Activated gamma-delta T cell (primary cell): ENCODE measurements around the gene TTC28.
"Not testable (repeated sequence)": the region's sequence is repeated elsewhere in the genome, so short reads cannot be mapped to it uniquely, and the experiment has no call there.

Source experiments
- DNase-seq: peaks from one replicate; lab custom pipeline; 2025; lab: John Stamatoyannopoulos, UW

TTC28 gene

DNA sequence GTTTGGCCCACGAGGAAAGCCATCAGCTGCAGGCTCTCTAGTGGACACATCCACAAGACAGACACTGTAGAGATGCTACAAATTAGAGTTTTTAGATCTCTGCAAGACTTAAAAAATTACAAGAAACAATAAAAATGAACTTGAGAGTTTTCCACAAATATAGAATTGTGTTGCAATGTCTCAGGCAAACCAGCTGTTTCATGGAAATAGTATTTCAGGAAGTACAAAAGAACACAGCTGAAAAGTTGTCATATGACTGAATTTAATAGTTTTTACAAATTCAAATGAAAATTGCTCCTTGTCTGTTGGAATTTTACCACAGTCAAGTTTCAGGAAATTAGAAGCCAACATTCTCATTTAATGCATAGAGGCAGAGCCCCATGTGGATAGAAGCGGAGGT lies 576.0 kb downstream of the TTC28 start:
- DNase-seq: no peak

DNA sequence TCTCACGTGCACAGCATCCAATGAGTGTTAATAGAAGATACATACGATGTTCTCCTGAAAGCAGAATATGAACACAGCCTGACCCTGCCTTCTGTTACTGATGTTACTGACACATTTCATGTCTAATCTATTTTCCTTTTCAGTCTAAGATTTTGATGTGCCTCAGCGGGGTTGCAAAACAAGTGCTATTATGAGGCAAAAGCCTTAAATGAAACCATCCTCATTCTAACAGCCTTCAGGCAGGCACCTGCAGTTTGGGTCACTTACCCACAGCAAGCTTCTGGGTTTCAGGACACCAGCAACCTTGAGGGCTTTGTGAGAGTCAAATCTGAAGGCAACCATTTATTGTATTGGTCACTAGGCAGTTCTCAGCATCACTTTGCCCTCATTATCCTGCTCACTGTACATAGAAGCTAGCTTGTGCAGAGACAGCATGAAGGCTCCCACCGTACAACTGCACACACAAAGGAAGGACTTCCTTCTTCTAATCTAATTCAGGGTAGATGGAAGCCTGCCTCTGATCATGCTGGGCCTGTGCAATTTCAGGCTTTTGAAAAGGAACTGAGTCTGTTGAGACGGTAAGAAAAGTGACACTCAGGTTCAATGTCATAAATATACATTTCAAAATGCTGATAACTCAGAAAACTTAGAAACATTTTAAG lies 577.4 kb downstream of the TTC28 start:
- no peak for DNase-seq

DNA sequence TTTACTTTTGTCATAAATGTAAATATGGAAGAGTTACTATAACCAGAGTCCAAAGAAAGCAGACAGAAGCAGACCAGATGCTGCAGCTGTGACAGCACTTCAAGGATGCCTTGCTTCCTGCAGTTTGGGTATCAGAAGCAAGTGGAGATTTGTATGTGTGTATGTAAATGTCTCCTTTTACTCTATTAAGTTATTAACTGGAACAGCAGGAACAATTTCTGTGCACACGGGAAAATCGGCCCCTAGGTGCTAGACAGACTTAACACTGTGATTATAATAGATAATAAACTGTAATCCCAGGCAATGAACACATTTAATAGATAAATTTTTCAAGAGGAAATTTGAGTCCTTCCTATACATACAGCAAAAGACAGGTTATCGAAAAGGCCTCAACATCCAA lies 582.0 kb downstream of the TTC28 start:
- no peak for DNase-seq

DNA sequence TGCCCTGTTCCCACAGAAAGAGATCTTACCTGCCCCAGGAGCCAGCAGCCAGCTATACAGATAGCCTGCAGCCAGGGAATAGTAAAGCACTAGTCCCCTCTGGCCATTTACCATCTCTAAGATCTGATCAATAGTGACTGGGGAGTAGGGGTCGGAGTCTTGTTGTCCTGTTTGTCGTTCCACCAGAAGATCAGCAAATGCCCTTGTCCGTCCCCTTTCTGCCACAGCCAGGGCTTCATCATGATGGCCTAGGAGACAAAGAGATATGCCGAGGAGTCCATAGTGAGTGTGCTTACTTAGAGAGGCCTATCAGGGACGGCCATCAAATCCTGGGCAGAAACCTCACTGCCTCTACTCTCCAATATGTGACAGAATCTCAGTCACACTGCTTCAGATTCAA lies 583.5 kb downstream of the TTC28 start:
- DNase-seq: no peak

DNA sequence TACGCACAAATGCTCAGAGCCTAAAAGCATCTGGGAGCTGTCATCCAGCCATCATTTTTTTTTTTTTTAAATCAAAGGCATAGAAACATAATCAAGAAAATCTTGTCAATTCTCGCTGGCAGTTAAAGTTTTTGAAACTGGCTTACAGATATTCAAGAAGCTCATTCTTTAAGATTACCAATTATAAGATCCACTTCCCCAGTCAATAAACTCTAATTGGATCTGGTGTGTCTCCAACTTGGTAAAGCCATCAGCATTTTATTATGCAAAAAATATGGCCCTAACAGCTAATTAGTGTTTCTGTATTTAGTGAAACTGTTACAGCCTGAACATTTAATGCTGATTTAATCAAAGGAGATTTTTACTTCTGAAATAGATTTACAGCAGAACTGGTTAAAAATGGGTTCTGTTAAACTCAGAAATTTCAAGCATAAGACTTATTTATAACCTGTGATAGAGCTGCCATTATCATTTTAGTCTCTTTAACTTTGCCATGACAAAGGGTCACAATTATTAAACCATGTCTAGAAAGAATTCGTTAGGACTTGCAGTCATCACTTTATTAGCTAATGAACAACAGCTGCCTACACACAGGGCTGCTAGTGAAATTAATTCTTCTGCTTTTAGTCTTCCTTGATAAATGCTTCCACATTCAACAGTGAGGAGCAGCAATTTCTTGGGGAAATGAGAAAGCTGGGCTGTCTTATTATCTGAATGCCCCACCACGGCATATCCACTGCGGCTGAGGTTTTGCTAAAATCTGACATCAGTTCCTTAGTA lies 584.1 kb downstream of the TTC28 start:
- no peak for DNase-seq

DNA sequence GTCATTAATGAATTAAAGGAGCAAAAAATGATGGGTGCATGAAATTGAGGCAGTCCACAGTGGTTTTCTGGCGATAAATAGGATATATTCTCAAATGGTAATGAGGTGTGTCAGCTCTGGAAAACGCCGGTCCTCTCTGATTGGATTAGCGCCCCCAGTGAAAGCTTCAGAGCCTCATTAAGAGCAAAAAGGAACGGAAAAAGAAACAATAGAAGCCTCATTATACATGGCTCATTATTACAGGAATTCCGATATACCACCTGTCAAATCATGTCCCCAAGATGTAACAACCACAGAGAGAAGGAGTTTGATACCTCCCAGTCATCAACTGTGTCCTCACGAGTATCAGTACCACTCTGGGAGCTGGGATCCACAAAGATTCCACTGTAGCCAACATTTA lies 584.9 kb downstream of the TTC28 start:
- no peak for DNase-seq

DNA sequence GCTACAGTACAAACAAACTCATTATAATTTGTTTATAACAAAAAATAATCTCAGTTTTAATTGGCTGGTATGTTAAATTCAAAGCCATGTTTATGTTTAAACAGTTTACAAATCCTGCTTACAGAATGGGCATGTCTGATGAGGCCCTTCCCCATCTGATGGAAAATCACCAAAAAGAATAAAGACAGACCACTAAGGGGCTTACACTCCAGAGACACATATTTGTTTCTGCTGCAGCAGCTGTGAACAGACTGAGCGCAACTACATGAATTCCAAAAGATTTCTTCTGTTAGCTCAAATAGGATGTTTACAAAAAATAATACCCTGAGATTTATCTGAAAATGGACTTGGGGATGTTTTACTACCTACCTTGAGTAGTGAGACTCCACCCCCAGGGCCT lies 585.9 kb downstream of the TTC28 start:
- no peak for DNase-seq

DNA sequence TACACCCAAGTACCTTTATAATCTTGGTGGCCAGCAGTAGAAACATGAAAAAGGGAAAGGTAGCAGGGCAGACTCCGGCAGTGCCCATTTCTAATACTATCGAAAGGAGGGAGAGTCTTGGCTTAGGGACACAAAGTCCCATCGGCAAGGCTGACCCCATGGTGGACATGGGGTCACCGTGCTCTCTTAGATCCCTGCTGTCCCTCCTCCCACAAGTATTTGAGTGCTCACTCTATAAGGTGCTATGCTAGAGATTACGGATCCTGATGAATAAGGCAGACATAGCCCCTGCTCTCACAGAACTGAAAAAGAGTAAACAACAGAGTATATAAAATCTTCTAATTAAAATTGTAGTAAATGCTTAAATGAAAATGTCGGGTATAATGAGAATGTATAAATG lies 588.2 kb downstream of the TTC28 start:
- DNase-seq: no peak

DNA sequence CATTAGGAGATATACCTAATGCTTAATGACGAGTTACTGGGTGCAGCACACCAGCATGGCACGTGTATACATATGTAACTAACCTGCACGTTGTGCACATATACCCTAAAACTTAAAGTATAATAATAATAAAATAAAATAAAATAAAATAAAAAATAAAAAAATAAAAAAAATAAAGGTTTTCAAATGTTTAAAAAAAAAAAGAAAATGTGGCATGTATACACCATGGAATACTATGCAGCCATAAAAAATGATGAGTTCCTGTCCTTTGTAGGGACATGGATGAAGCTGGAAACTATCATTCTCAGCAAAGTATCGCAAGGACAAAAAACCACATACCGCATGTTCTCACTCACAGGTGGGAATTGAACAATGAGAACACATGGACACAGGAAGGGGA lies 590.1 kb downstream of the TTC28 start:
- not testable (repeated sequence) for DNase-seq

DNA sequence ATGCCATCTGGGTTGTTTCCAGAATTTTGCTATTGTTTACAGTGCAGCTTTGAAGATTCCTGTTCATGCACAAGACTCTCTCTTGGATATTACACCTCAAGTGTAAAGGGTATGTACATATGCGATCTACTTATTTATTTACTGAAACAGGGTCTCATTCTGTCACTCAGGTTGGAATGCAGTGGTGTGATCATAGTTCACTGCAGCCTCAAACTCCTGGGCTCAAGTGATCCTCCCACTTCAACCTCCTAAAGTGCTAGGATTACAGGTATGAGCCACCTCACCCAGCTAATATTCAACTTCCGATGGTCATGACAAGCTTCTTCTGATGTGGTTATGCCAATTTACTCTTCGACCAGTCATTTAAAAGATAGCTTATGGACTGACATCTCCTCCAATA lies 602.5 kb downstream of the TTC28 start:
- no peak for DNase-seq

DNA sequence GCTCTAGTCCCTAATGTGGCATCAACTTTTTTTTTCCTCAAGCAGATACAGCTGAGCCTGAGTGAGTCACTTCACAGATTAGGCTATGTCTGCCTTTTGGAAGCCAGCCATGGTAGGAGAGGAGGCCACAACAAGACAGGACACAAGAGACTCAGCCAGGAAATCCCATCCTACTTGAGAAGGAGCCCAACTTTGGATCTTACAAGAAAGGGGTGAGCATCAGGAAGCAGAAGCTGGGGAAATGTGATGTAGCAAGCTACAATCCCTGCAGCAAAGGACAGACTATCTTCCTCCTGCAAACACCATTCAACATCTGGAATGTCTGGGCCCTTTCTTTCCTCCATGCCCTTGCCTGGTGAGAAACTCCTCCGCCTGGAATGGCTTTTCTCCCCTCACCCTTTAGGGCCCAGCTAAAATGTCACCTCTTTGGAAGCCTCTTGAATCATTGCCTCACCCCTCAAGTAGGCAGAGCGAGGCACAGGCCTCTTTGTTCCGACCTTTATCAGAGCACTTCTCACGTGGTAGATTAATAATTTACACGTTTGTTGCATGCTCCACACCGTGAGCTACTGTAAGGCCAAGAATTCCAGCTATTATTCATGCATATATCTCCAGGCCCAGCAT lies 604.2 kb downstream of the TTC28 start:
- DNase-seq: no peak

DNA sequence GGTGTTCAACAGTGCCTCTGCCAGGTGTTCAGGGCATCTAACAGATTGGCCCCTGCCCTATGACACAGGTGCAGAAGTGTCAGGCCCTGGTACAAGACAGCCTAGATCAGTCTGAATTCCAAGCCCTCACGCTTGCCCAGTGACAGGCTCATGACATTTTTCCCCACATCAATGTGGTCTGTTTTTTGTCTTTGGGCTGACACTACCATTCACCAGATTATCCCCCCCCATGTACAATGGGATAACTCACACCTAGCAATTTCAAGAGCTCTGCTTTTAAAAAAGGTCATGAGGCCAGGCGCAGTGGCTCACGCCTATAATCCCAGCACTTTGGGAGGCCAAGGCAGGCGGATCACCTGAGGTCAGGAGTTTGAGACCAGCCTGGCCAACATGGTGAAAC lies 605.1 kb downstream of the TTC28 start:
- no peak for DNase-seq

DNA sequence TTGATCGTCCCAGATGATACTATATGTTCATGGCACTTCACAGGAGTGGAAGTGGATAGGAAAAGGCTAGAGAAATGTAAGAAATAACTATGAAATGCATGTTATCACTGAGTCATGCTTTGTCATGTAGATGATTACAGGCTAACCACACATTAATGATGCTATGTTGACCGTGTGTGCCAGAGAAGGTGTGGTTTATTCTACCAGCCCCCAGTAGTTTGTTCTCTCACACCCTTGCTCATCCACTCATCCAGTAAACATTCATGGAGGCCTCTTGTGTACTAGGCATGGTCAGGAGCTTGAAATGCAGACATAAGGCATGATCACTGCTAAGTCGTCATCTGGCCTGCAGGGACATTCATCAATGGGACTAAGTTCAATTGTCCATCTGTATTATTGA lies 607.6 kb downstream of the TTC28 start:
- no peak for DNase-seq

DNA sequence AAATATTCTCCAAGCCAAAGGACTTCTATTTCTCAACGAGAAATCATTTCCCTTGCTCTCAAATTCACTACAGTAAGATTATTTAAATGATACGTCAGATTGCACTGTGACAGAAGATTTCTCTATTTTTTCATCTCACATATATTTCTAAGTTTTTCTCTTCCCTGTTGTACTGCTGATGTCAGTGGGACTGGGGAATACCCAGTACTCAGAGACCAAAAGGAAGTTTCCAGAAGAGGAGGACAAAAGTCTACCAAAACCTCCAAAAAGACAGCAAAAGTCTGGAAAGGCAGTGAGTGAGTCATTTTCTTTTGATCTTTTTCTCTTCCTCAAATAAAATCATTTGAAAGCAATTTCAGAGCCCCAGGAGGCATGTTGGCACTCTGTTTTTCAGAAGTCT lies 610.8 kb downstream of the TTC28 start:
- no peak for DNase-seq

DNA sequence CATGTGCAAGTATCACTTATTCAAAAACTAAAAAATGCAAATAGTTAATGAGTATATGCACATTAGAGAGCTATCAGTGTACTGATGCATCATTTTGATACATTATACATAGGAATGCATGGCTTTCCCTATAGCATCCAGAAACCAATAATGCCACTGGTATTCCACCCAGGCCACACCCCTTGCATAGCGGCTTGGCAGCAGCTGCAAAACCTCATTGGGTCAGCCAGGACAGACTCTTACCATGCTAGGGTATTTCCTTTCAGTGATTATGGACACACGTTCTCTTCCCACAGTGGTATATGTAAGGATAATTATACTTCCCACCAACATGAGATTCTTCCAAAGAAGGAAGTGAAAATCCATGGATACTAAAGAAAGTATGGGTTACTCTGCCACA lies 614.7 kb downstream of the TTC28 start:
- DNase-seq: no peak

DNA sequence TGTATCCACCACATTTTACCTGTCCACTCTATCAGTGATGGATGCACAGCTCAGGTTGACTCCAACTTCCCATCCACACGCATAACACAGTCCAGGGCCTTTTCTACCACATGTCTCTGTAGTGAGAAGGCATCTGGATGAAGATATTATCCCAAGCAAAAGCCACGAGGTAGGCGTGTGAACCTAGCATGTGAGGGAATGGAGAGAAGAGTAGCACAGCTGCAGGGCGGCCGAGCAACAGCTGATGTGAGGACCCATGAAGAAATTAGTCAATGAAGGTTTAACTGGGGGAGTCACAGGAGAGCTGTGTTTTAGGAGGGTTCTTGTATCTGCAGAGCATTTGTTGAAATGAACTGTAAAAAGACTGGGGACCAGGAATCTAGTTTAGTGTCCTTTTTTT lies 616.0 kb downstream of the TTC28 start:
- DNase-seq: no peak

DNA sequence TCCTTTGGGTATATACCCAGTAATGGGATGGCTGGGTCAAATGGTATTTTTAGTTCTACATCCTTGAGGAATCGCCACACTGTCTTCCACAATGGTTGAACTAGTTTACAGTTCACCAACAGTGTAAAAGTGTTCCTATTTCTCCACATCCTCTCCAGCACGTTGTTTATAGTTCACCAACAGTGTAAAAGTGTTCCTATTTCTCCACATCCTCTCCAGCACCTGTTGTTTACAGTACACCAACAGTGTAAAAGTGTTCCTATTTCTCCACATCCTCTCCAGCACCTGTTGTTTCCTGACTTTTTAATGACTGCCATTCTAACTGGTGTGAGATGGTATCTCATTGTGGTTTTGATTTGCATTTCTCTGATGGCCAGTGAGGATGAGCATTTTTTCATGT lies 619.0 kb downstream of the TTC28 start:
- not testable (repeated sequence) for DNase-seq

DNA sequence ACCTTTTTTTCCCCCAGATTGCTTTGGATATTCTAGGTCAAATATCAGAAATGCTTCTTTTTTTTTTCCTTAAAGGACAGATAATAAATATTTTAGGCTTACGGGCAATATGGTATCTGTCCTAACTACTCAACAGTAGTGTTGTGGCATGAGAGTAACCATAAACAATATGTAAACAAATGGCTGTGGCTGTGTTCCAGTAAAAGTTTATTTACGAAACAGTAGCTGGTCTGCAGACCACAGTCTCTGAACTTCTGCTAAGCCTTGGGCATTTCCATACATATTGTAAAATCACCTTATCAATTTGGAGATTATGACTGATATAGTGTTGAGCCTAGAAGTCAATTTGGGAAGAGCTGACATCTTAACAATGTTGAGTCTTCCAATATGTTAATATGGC lies 621.6 kb downstream of the TTC28 start:
- no peak for DNase-seq

DNA sequence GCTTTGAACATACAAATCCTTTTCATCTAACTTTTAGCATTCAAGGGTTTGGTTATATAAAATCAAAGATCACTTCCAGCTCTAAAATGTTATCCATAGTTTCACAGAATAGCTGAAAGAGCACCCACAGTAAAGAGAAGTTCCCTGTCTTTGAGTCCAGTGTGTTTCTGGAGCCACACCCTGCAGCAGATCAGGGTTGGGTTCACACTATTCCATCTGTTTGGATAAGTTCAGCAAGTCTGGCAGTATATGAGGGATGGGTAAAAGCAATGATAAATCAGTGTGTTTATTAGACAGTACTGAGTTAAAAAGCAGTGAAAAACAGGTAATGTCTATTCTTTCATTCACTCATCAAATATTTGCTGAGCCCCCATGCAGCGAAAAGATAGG lies 624.8 kb downstream of the TTC28 start:
- DNase-seq: no peak

DNA sequence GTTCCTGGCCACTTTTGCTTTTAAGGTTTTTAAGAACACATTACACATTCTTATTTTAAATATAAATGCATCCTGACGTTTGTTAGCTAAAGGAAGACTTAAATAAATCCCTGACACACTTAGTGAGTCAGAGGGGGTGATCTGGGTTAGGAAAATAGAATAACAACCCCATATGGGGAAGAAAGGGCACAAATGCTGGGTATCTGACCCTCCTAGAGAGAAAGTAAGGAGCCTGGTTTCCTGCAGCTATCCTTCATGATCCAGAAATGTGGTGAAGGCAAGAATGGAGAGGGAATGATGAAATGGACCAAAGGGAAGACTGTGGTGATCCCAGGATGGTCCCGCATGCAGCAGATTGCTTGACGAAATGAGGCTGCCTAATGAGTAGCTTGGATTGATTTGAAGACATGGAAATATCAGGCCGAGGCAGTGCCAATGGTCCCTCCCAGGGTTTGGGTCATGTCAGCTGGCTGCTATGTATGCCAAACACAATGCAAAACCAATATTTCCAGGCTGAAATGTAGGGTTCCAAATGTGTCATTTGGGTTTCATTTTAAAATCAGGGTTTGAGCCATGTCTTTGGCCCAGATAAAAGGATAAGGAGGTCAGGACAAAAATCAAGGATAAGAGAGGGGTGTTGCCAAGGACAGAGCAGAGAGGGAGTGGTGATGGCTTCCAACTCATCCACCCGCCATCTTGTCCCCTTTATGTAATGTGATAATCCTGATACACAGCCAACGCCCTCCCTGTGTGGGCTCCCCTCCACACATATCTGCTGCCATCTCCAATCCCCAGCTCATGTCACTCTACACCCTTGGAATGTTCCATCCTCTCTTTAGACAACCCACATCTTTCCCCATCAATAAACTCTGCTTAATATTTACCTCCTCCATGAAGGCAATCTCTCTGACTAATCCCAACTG lies 625.5 kb downstream of the TTC28 start:
- DNase-seq: no peak

DNA sequence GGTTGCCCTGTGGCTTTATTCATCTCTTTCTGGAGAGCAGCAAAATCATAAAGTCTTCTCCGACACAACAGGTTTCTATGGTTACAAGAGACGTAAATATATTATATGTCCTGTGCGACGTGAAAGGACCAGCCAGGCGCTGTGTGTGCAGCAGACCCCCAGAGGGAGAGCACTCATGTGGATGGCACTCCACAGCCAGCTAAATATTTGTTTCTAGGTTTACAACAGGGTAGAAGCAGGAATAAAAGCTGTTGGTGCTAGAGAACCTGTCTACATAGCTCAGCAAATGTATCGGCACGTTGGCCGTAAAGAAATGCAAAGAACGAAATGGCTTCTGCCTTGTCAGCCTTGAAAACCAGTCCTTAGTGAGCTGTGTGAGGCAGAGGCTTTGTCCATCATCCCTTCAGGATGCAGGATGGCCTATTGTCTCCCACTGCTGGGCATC lies 626.8 kb downstream of the TTC28 start:
- DNase-seq: no peak

DNA sequence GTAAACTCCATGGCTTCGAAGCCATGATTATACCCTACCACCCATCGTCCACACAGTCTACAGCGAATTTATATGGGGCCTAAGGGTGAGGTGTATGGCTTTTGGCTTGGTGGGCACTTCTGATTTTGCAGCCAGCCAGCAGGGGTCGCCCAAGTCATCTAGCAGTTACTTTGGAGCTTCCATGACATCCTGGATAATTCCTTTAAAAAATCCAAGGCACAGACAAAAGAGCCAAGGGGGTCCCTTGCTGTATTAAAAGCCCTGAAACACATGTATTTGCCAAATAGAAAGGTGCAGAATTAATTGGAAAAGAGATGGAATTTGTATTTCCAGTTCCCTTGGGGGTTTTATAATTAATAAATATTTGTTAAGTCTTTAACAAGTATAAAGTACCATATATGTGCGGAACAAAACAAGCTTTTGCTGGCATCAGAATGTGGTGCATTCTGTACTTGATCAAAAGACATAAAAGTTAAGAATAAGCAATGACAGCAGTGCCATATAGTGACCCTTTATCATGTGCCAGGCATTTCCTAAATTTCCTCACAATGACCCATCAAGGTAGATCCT lies 627.8 kb downstream of the TTC28 start:
- DNase-seq: no peak
